ENCODE measurements around the gene CAB39L. TPM values are rescaled to one million over a fixed set of nuclear protein-coding genes. Genes with fewer than 3 reads are reported as not detected.

Gene CAB39L
- polyA plus RNA-seq, 1 donor from 2014 or later, result 40.3 TPM

GRCh38 chr13:49395878-49396380 is 47.9 kb downstream of the CAB39L start:
- no peak overlapping the region for H3K27ac ChIP-seq (ENCODE audit: low read length)
- H3K4me2 ChIP-seq (ENCODE audit: low read length), result no peak overlapping the region
- no peaks in the 10 kb centered on the region for H3K9me3 ChIP-seq (ENCODE audit: low read length)
- H3F3A ChIP-seq (ENCODE audit: insufficient read depth, low read length, poor library complexity, severe bottlenecking), result no peaks in the 10 kb centered on the region
- H3K9me2 ChIP-seq (ENCODE audit: insufficient read depth, low read length), result no peaks in the 10 kb centered on the region
- H3K36me3 ChIP-seq (ENCODE audit: insufficient read depth, low read length), result no peaks in the 10 kb centered on the region
- H3K9ac ChIP-seq (ENCODE audit: low read length), result no peak overlapping the region
- TF ChIP-seq CTCF (IDR thresholded peaks at IDR 0.05; ENCODE audit: poor library complexity, severe bottlenecking) (no peak), MXI1 (conservative IDR thresholded peaks at IDR 0.05; ENCODE audit: poor library complexity, severe bottlenecking) (no peak), REST (IDR thresholded peaks at IDR 0.05; ENCODE audit: borderline replicate concordance) (no peak), RAD21 (conservative IDR thresholded peaks at IDR 0.05) (no peak), EP300 (conservative IDR thresholded peaks at IDR 0.05; ENCODE audit: poor library complexity, severe bottlenecking) (no peak), TAF1 (IDR thresholded peaks at IDR 0.05; ENCODE audit: low read depth) (no peak), POLR2AphosphoS5 (IDR thresholded peaks at IDR 0.05) (no peak), SMC3 (conservative IDR thresholded peaks at IDR 0.05; ENCODE audit: poor library complexity) (no peak)
- H4K20me1 ChIP-seq (ENCODE audit: insufficient read depth), result no peaks in the 10 kb centered on the region
- no peaks in the 10 kb centered on the region for H3K27me3 ChIP-seq (ENCODE audit: insufficient read depth, low read depth, low read length)
- H3K79me2 ChIP-seq (replicated peaks; ENCODE audit: insufficient read depth, low read length), result no peaks in the 10 kb centered on the region
- no peak overlapping the region for H3K4me3 ChIP-seq (ENCODE audit: low read length)
- no peak overlapping the region for H2AFZ ChIP-seq (ENCODE audit: low read depth, low read length)

DNA sequence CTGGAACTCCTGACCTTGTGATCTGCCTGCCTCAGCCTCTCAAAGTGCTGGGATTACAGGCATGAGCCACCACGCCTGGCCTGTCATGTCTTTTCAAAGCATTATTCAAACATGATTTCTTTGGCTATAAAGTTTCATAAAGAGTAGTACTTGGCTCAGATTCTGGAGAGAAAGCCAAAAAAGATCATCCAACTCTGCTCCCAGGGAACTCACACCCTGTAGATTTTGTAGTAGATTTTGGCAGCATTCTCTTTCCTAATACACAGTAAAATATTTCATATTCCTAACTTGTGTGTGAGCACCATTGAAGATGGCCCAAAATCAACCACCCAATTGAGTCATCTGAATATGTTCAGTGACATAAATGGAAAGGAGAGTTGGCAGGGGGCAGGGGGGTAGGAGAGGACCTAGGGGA is 48.4 kb downstream of the CAB39L start:
- H3K27me3 ChIP-seq (ENCODE audit: insufficient read depth, low read depth, low read length), result no peaks in the 10 kb centered on the region
- no peak overlapping the region for H3K4me2 ChIP-seq (ENCODE audit: low read length)
- H3K27ac ChIP-seq (ENCODE audit: low read length), result no peak overlapping the region
- H3K9me3 ChIP-seq (ENCODE audit: low read length), result no peaks in the 10 kb centered on the region
- no peak overlapping the region for H2AFZ ChIP-seq (ENCODE audit: low read depth, low read length)
- H3K36me3 ChIP-seq (ENCODE audit: insufficient read depth, low read length), result no peaks in the 10 kb centered on the region
- TF ChIP-seq CTCF (IDR thresholded peaks at IDR 0.05; ENCODE audit: poor library complexity, severe bottlenecking) (no peak), TAF1 (IDR thresholded peaks at IDR 0.05; ENCODE audit: low read depth) (no peak), REST (IDR thresholded peaks at IDR 0.05; ENCODE audit: borderline replicate concordance) (no peak), EZH2 (IDR thresholded peaks at IDR 0.05; ENCODE audit: borderline replicate concordance, insufficient read depth, low read length, poor library complexity, severe bottlenecking) (no peak), MXI1 (conservative IDR thresholded peaks at IDR 0.05; ENCODE audit: poor library complexity, severe bottlenecking) (no peak), SMC3 (conservative IDR thresholded peaks at IDR 0.05; ENCODE audit: poor library complexity) (no peak), POLR2AphosphoS5 (IDR thresholded peaks at IDR 0.05) (no peak), EP300 (conservative IDR thresholded peaks at IDR 0.05; ENCODE audit: poor library complexity, severe bottlenecking) (no peak), RAD21 (conservative IDR thresholded peaks at IDR 0.05) (no peak)
- H3K79me2 ChIP-seq (replicated peaks; ENCODE audit: insufficient read depth, low read length), result no peaks in the 10 kb centered on the region
- no peak overlapping the region for H3K4me3 ChIP-seq (ENCODE audit: low read length)
- no peaks in the 10 kb centered on the region for H3F3A ChIP-seq (ENCODE audit: insufficient read depth, low read length, poor library complexity, severe bottlenecking)
- H3K9me2 ChIP-seq (ENCODE audit: insufficient read depth, low read length), result no peaks in the 10 kb centered on the region
- no peaks in the 10 kb centered on the region for H4K20me1 ChIP-seq (ENCODE audit: insufficient read depth)
- H3K9ac ChIP-seq (ENCODE audit: low read length), result no peak overlapping the region
